GM18909 (cell line): ENCODE results near the gene EFNA5.

Source experiments
- ATAC-seq: cut with Tn5 transposase; IDR thresholded peaks from one replicate; pipeline ENCODE4 v1.9.1; 2021; ENCODE audit warnings: mild to moderate bottlenecking; ENCODE audit not compliant: unreplicated experiment, poor library complexity

Gene EFNA5

GRCh38 chr5:107576736-107577393 lies 93.9 kb downstream of the EFNA5 start:
- no peak for ATAC-seq

GRCh38 chr5:107576155-107576554 lies 94.6 kb downstream of the EFNA5 start:
- no peak for ATAC-seq

GRCh38 chr5:107574287-107574686 lies 96.5 kb downstream of the EFNA5 start:
- no peak for ATAC-seq

GRCh38 chr5:107572715-107573368 lies 97.9 kb downstream of the EFNA5 start:
- no peak for ATAC-seq

- peak; percentile 69 for ATAC-seq
Observed at GRCh38 chr5:107571621-107572536, 98.9 kb downstream of the EFNA5 start.

GRCh38 chr5:107570805-107571531 lies 99.8 kb downstream of the EFNA5 start:
- peak; percentile 85 for ATAC-seq

- ATAC-seq = no peak
Observed at GRCh38 chr5:107570181-107570580, 100.6 kb downstream of the EFNA5 start.

GRCh38 chr5:107567901-107568671 lies 102.7 kb downstream of the EFNA5 start:
- no peak for ATAC-seq

GRCh38 chr5:107566986-107567385 lies 103.8 kb downstream of the EFNA5 start:
- ATAC-seq = no peak

GRCh38 chr5:107565791-107566767 lies 104.7 kb downstream of the EFNA5 start:
- ATAC-seq = no peak

GRCh38 chr5:107564931-107565372 lies 105.8 kb downstream of the EFNA5 start:
- no peak for ATAC-seq

- no peak for ATAC-seq
Observed at GRCh38 chr5:107563959-107564544, 106.7 kb downstream of the EFNA5 start.

GRCh38 chr5:107560377-107560776 lies 110.4 kb downstream of the EFNA5 start:
- ATAC-seq = no peak

- no peak for ATAC-seq
Observed at GRCh38 chr5:107558823-107559375, 111.8 kb downstream of the EFNA5 start.

- ATAC-seq = no peak
Observed at GRCh38 chr5:107557051-107557658, 113.6 kb downstream of the EFNA5 start.

- no peak for ATAC-seq
Observed at GRCh38 chr5:107556575-107556974, 114.2 kb downstream of the EFNA5 start.

GRCh38 chr5:107555425-107556090 lies 115.2 kb downstream of the EFNA5 start:
- no peak for ATAC-seq
